GM12878 (cell line): ENCODE results near the gene EBF3. TPM values are rescaled to one million over a fixed set of nuclear protein-coding genes. Genes with fewer than 3 reads are reported as not detected.

Experiments used
- ATAC-seq: fragments of 200-7000 bp; cut with Tn5 transposase; 3 replicates; pipeline ENCODE4 v1.9.1; 2020; ENCODE audit warnings: mild to moderate bottlenecking, moderate library complexity
- BruUV-seq: library from RNA; stranded (reverse); fragments of 400-500 nt; replicated peaks from 2 replicates; lab custom pipeline; 2021; lab: Mats Ljungman, UMichigan
- CTCF ChIA-PET: fragments of 300-600 bp; sonication (Branson Sonifier 250); formaldehyde crosslinking; extraction: SDS; loops from one replicate; lab custom pipeline; 2021; ENCODE audit warnings: inconsistent platforms; lab: Yijun Ruan, JAX
- POLR2A ChIA-PET: fragments of 350-600 bp; formaldehyde crosslinking; extraction: SDS; loops from one replicate; lab custom pipeline; 2021; ENCODE audit warnings: inconsistent platforms; lab: Charles Lee
- RAD21 ChIA-PET: fragments of 300-600 bp; sonication (Branson Sonifier 250); formaldehyde crosslinking; loops from one replicate; lab custom pipeline; 2023; ENCODE audit warnings: antibody characterized with exemption; ENCODE audit not compliant: unreplicated experiment; lab: Charles Lee
- SMC1A ChIA-PET: fragments of 300-600 bp; sonication (Branson Sonifier 250); formaldehyde crosslinking; loops from one replicate; lab custom pipeline; 2023; ENCODE audit not compliant: unreplicated experiment, uncharacterized antibody; lab: Charles Lee
- DNase-seq: peaks from one replicate; pipeline ENCODE4 v3.0.0-alpha.2; 2011; ENCODE audit warnings: low read depth, low spot score
- FAIRE-seq: peaks from 3 replicates; lab custom pipeline; 2011; peaks lifted over from hg19 to GRCh38; lab: Jason Lieb, UNC
- H2AFZ ChIP-seq: 2 replicates; pipeline ENCODE4 v1.6.0; 2011; ENCODE audit warnings: low read depth, low read length, control low read depth; ENCODE audit not compliant: control insufficient read depth
- H3K27ac ChIP-seq: 2 replicates; pipeline ENCODE4 v1.5.1; 2011; ENCODE audit warnings: control low read depth; ENCODE audit not compliant: control insufficient read depth, insufficient read depth
- H3K27me3 ChIP-seq, 2 experiments: replicated peaks in 1 of 2; 2 replicates each; pipeline versions ENCODE4 v1.6.0 to v1.6.1; 2011; ENCODE audit warnings: low read length in 1 of 2; ENCODE audit not compliant: control insufficient read depth in 2 of 2, insufficient read depth in 2 of 2
- H3K36me3 ChIP-seq, 2 experiments: 2 replicates each; pipeline ENCODE4 v1.5.1; 2011; ENCODE audit warnings: low read length in 1 of 2; ENCODE audit not compliant: control insufficient read depth in 2 of 2, insufficient read depth in 2 of 2
- H3K4me1 ChIP-seq: 2 replicates; pipeline ENCODE4 v1.6.1; 2011; ENCODE audit warnings: mild to moderate bottlenecking, low read length, moderate library complexity, mixed read lengths; ENCODE audit not compliant: control insufficient read depth, insufficient read depth
- H3K4me2 ChIP-seq: 2 replicates; pipeline ENCODE4 v1.6.0; 2011; ENCODE audit warnings: control low read depth; ENCODE audit not compliant: control insufficient read depth, insufficient read depth
- H3K4me3 ChIP-seq: fragments of 200-600 bp; sonication (generic); 2 replicates; pipeline ENCODE4 v1.5.1; 2016
- H3K79me2 ChIP-seq: 2 replicates; pipeline ENCODE4 v1.6.0; 2011; ENCODE audit warnings: low read length; ENCODE audit not compliant: control insufficient read depth, insufficient read depth
- H3K9ac ChIP-seq: 2 replicates; pipeline ENCODE4 v1.8.0; 2011; ENCODE audit warnings: low read length, control low read depth, mixed read lengths; ENCODE audit not compliant: control insufficient read depth, insufficient read depth
- H3K9me3 ChIP-seq: replicated peaks from 3 replicates; pipeline ENCODE4 v1.5.1; 2011; ENCODE audit warnings: mild to moderate bottlenecking, low read length; ENCODE audit not compliant: control insufficient read depth, insufficient read depth
- H4K20me1 ChIP-seq: 2 replicates; pipeline ENCODE4 v1.6.0; 2011; ENCODE audit not compliant: control insufficient read depth, insufficient read depth
- CHD2 ChIP-seq: IDR thresholded peaks from 2 replicates; pipeline ENCODE4 v1.6.1; 2011; ENCODE audit warnings: low read depth, low read length, improper control_type of control experiment, borderline replicate concordance
- FOXM1 ChIP-seq: IDR thresholded peaks from 2 replicates; pipeline ENCODE4 v1.6.1; 2012; ENCODE audit warnings: low read depth, mild to moderate bottlenecking, inconsistent platforms, low read length, moderate library complexity
- GABPA ChIP-seq: IDR thresholded peaks from 2 replicates; pipeline ENCODE4 v1.6.1; 2014; ENCODE audit warnings: antibody characterized with exemption, low read depth, mild to moderate bottlenecking, inconsistent platforms
- GATAD2B ChIP-seq: fragments of 450-650 bp; conservative IDR thresholded peaks from 2 replicates; pipeline ENCODE4 v1.6.1; 2017; ENCODE audit warnings: low read depth, mild to moderate bottlenecking, moderate library complexity
- JUNB ChIP-seq: IDR thresholded peaks from 2 replicates; pipeline ENCODE4 v1.6.1; 2016; ENCODE audit warnings: antibody characterized with exemption, mild to moderate bottlenecking
- JUND ChIP-seq: IDR thresholded peaks from 2 replicates; pipeline ENCODE4 v1.6.1; 2012; ENCODE audit warnings: low read depth, mild to moderate bottlenecking, low read length, improper control_type of control experiment, moderate library complexity
- LARP7 ChIP-seq: fragments of 450-650 bp; IDR thresholded peaks from 2 replicates; pipeline ENCODE4 v1.6.1; 2017; ENCODE audit warnings: mild to moderate bottlenecking
- MAX ChIP-seq: IDR thresholded peaks from 2 replicates; pipeline ENCODE4 v1.6.1; 2012; ENCODE audit warnings: low read depth, low read length, improper control_type of control experiment
- PML ChIP-seq: IDR thresholded peaks from 2 replicates; pipeline ENCODE4 v1.6.1; 2012; ENCODE audit warnings: low read length, inconsistent platforms
- POLR2AphosphoS5 ChIP-seq: IDR thresholded peaks from 2 replicates; pipeline ENCODE4 v1.6.1; 2011; ENCODE audit warnings: mild to moderate bottlenecking, low read length, inconsistent platforms
- SIX5 ChIP-seq: IDR thresholded peaks from 2 replicates; pipeline ENCODE4 v1.6.1; 2011; ENCODE audit warnings: mild to moderate bottlenecking, low read depth, low read length, moderate library complexity; ENCODE audit not compliant: severe bottlenecking
- SRF ChIP-seq, 2 experiments: IDR thresholded peaks; 2 replicates each; pipeline ENCODE4 v1.6.1; 2011; ENCODE audit warnings: low read depth in 2 of 2, low read length in 2 of 2, mild to moderate bottlenecking in 1 of 2, moderate library complexity in 1 of 2
- STAT1 ChIP-seq: fragments of 450-650 bp; conservative IDR thresholded peaks from 2 replicates; pipeline ENCODE4 v1.6.1; 2014; ENCODE audit warnings: antibody characterized with exemption, mild to moderate bottlenecking
- STAT3 ChIP-seq: IDR thresholded peaks from 2 replicates; pipeline ENCODE4 v1.6.1; 2011; ENCODE audit warnings: low read depth, low read length, improper control_type of control experiment
- TCF3 ChIP-seq: IDR thresholded peaks from 2 replicates; pipeline ENCODE4 v1.6.1; 2012; ENCODE audit warnings: low read depth, mild to moderate bottlenecking, low read length, borderline replicate concordance; ENCODE audit not compliant: insufficient read depth
- TCF7 ChIP-seq: IDR thresholded peaks from 2 replicates; pipeline ENCODE4 v1.6.1; 2014; ENCODE audit warnings: antibody characterized with exemption, borderline replicate concordance
- ZNF207 ChIP-seq: fragments of 450-650 bp; IDR thresholded peaks from 2 replicates; pipeline ENCODE4 v1.6.1; 2014; ENCODE audit warnings: antibody characterized with exemption, mild to moderate bottlenecking, borderline replicate concordance
- ZNF592 ChIP-seq: fragments of 450-650 bp; IDR thresholded peaks from 2 replicates; pipeline ENCODE4 v1.6.1; 2017; ENCODE audit warnings: mild to moderate bottlenecking, moderate library complexity
- WGBS: methylation state at CpG from one replicate; pipeline ENCODE4 v1.1.6; 2016; ENCODE audit warnings: low lambda C conversion rate; ENCODE audit not compliant: insufficient replicate concordance, insufficient coverage; ENCODE audit errors: missing lambda C conversion rate; 5-methylcytosine and 5-hydroxymethylcytosine counted together
- in situ Hi-C: fragments of 300-500 bp; cut with MboI; formaldehyde crosslinking; loops from 9 replicates; pipeline ENCODE4 v1.14.3; 2018; ENCODE audit warnings: mixed read lengths
- intact Hi-C: fragments of 100-400 bp; cut with micrococcal nuclease; formaldehyde crosslinking; loops from one replicate; pipeline ENCODE4 v1.14.2; 2022; ENCODE audit not compliant: unreplicated experiment
- polyA plus RNA-seq, 11 experiments: library from polyadenylated mRNA; depleted of rRNA in 4 of 11; unstranded in 6 of 11; stranded (reverse) in 5 of 11; fragments of >200 nt; fragmentation: Nextera tagmentation in 4 of 11; fragmentation: Illumina TruSeq in 1 of 11; extraction: Ambion mirVana in 4 of 11; extraction: Trizol in 1 of 11; gene quantifications; 1 replicate in 1 of 11; 2 replicates in 10 of 11; pipeline versions ENCODE4 v1.2.1 to v1.2.3, GENCODE V29; 2011 to 2016; ENCODE audit warnings: inconsistent platforms in 2 of 11, missing spikeins in 2 of 11, low read depth in 1 of 11
- total RNA-seq, 4 experiments: library from RNA; depleted of rRNA in 3 of 4; stranded (reverse); fragments of >200 nt in 3 of 4; fragmentation: Illumina TruSeq in 1 of 4; extraction: Trizol in 1 of 4; gene quantifications; 2 replicates each; pipeline versions ENCODE4 v1.2.1 to v1.2.3, GENCODE V29; 2013 to 2021

EBF3 gene
- total and polyA plus RNA-seq, 10 of the 15 experiments (the other 5 are each of a cell fraction or from before 2014, with no cell fraction given), result not detected

GRCh38 chr10:129914960-129915359, 49.1 kb downstream of the EBF3 start:
- ChIA-PET CTCF (no interaction called here), SMC1A (no interaction called here), RAD21 (no interaction called here), POLR2A (no interaction called here)
- DNase-seq, result no peak
- H3K9me3 ChIP-seq, result no peaks in the 10 kb centered on the region
- no peak for ATAC-seq
- no TSS peak for BruUV-seq
- H3K4me3 ChIP-seq, result no peak overlapping the region
- TF ChIP-seq JUND, result no peak
- TF ChIP-seq SIX5, result no peak
- no peak for TF ChIP-seq SRF (IDR thresholded peaks at IDR 0.05; ENCODE audit: low read depth in 2 of 2, low read length in 2 of 2)
- no peak for TF ChIP-seq GABPA
- no peak for TF ChIP-seq TCF7
- TF ChIP-seq POLR2AphosphoS5, result no peak
- no peak for TF ChIP-seq ZNF592
- TF ChIP-seq PML, result no peak
- TF ChIP-seq GATAD2B, result no peak
- TF ChIP-seq CHD2, result no peak
- no peak for TF ChIP-seq LARP7
- TF ChIP-seq FOXM1, result no peak
- TF ChIP-seq STAT1, result no peak
- no peak for TF ChIP-seq TCF3
- no peak for TF ChIP-seq ZNF207
- TF ChIP-seq STAT3, result no peak
- TF ChIP-seq JUNB, result no peak
- TF ChIP-seq MAX, result no peak
- FAIRE-seq, result no peak
- no peaks in the 10 kb centered on the region for H3K4me1 ChIP-seq
- H2AFZ ChIP-seq, result no peak overlapping the region
- no peaks in the 10 kb centered on the region for H3K36me3 ChIP-seq
- no peaks in the 10 kb centered on the region for H4K20me1 ChIP-seq
- in situ Hi-C loops, result no loop called here
- 0% methylated on average over 2 of the region's 2 CpGs for WGBS
- no peaks in the 10 kb centered on the region for H3K27me3 ChIP-seq
- H3K79me2 ChIP-seq, result no peaks in the 10 kb centered on the region
- H3K9ac ChIP-seq, result no peak overlapping the region
- no peak overlapping the region for H3K4me2 ChIP-seq
- H3K27ac ChIP-seq, result no peak overlapping the region
- intact Hi-C loops, result no loop called here
